Thymus (tissue), 11 donors: Measurements from ENCODE around the gene COASY. TPM values are rescaled to one million over a fixed set of nuclear protein-coding genes. Genes with fewer than 3 reads are reported as not detected.

ENCODE experiments used
- DNase-seq, 9 donors: peaks; one replicate each; pipeline ENCODE4 v3.0.0-alpha.2; 2013; ENCODE audit warnings: low spot score in 9 of 9, low read depth in 6 of 9, missing footprints in 1 of 9
- H3K27ac ChIP-seq, 2 donors: one replicate each; pipeline ENCODE4 v1.5.1; 2013; ENCODE audit warnings: control low read depth in 1 of 2, low read depth in 1 of 2, low read length in 1 of 2, mild to moderate bottlenecking in 1 of 2, moderate library complexity in 1 of 2
- H3K27me3 ChIP-seq, 2 donors: one replicate each; pipeline ENCODE4 v1.5.1; 2013; ENCODE audit warnings: low read length in 1 of 2; ENCODE audit not compliant: control insufficient read depth in 2 of 2, insufficient read depth in 1 of 2
- H3K36me3 ChIP-seq, 2 donors: one replicate each; pipeline ENCODE4 v1.5.1; 2013; ENCODE audit warnings: low read length in 1 of 2, mild to moderate bottlenecking in 1 of 2, moderate library complexity in 1 of 2; ENCODE audit not compliant: control insufficient read depth in 2 of 2, insufficient read depth in 2 of 2
- H3K4me1 ChIP-seq, 2 donors: one replicate each; pipeline ENCODE4 v1.5.1; 2013; ENCODE audit warnings: low read length in 2 of 2; ENCODE audit not compliant: control insufficient read depth in 2 of 2, insufficient read depth in 2 of 2
- H3K4me3 ChIP-seq, 2 donors: one replicate each; pipeline ENCODE4 v1.5.1; 2013; ENCODE audit warnings: low read length in 2 of 2, control low read depth in 1 of 2, mild to moderate bottlenecking in 1 of 2
- H3K9me3 ChIP-seq, 2 donors: one replicate each; pipeline ENCODE4 v1.5.1; 2013; ENCODE audit warnings: low read length in 1 of 2, mild to moderate bottlenecking in 1 of 2; ENCODE audit not compliant: control insufficient read depth in 2 of 2, insufficient read depth in 1 of 2
- WGBS: extraction: QIAGEN DNeasy Blood & Tissue Kit; methylation state at CpG from one replicate; pipeline ENCODE4 v1.1.7; 2013; 5-methylcytosine and 5-hydroxymethylcytosine counted together
- polyA plus RNA-seq: library from polyadenylated mRNA; stranded (reverse); fragments of 200-250 nt; gene quantifications from one replicate; pipeline ENCODE4 v1.2.3, GENCODE V29; 2013
- total RNA-seq: library from RNA; stranded (reverse); fragments of 120-200 nt; gene quantifications from one replicate; pipeline ENCODE4 v1.2.4, GENCODE V29; 2013
- donor health status: healthy.

The COASY gene
- total and polyA plus RNA-seq, 2 donors, result 20.7 to 89.3 TPM

- H3K4me3 ChIP-seq, result no peak overlapping the region
- peaks cover 15 to 18% of the 10 kb centered on the region in 2 donors for H3K36me3 ChIP-seq
- no peak for DNase-seq
- 94% methylated on average over 6 of the region's 6 CpGs for WGBS
- H3K27ac ChIP-seq, result no peak overlapping the region
- H3K27me3 ChIP-seq, result no peaks in the 10 kb centered on the region
- H3K9me3 ChIP-seq, result no peaks in the 10 kb centered on the region
- peaks cover 15 to 37% of the 10 kb centered on the region in 2 donors for H3K4me1 ChIP-seq
These were observed 35.9 kb upstream of the COASY start for GRCh38 chr17:42526031-42526444.

- Histone ChIP-seq H3K27me3 (no peaks in the 10 kb centered on the region), H3K4me3 (no peak overlapping the region), H3K4me1 (peaks cover 21 to 46% of the 10 kb centered on the region in 2 donors), H3K9me3 (no peaks in the 10 kb centered on the region), H3K36me3 (no peaks in the 10 kb centered on the region), H3K27ac (no peak overlapping the region)
- no peak for DNase-seq
- WGBS, result 96% methylated on average over 6 of the region's 6 CpGs
These were observed 34.0 kb upstream of the COASY start for GRCh38 chr17:42527932-42528331.

GRCh38 chr17:42529061-42529460, 32.9 kb upstream of the COASY start:
- H3K27ac ChIP-seq, result peak overlapping the region; percentile 18 to 45
- DNase-seq, result peak in 1 of 9 donors; percentile 22

GRCh38 chr17:42530952-42531454, 30.9 kb upstream of the COASY start:
- DNase-seq, result peak in 1 of 9 donors; percentile 29
- Histone ChIP-seq H3K27me3 (no peaks in the 10 kb centered on the region), H3K9me3 (no peaks in the 10 kb centered on the region), H3K36me3 (no peaks in the 10 kb centered on the region), H3K4me3 (no peak overlapping the region), H3K27ac (peak overlapping the region in 1 of 2 donors; percentile 95), H3K4me1 (peaks cover 23 to 52% of the 10 kb centered on the region in 2 donors)
- WGBS, result 92% methylated on average over 2 of the region's 2 CpGs

More at GRCh38 chr17:42529061-42529460, 32.9 kb upstream of the COASY start:
- H3K27me3 ChIP-seq, result no peaks in the 10 kb centered on the region
- 54% methylated on average over 3 of the region's 3 CpGs for WGBS
- H3K9me3 ChIP-seq, result no peaks in the 10 kb centered on the region
- H3K4me1 ChIP-seq, result peaks cover 21 to 43% of the 10 kb centered on the region in 2 donors
- H3K4me3 ChIP-seq, result no peak overlapping the region
- no peaks in the 10 kb centered on the region for H3K36me3 ChIP-seq

GRCh38 chr17:42531455-42532354, 30.2 kb upstream of the COASY start:
- Histone ChIP-seq H3K27me3 (no peaks in the 10 kb centered on the region), H3K27ac (peak overlapping the region in 1 of 2 donors; percentile 36), H3K36me3 (no peaks in the 10 kb centered on the region), H3K4me1 (peaks cover 25 to 55% of the 10 kb centered on the region in 2 donors), H3K4me3 (peak overlapping the region; percentile 36 to 56), H3K9me3 (peaks cover 0 to 3% of the 10 kb centered on the region in 2 donors)
- 15% methylated on average over 60 of the region's 60 CpGs for WGBS
- DNase-seq, result peak in 2 of 9 donors; percentile 35 to 65

- Histone ChIP-seq H3K4me1 (peaks cover 21 to 37% of the 10 kb centered on the region in 2 donors), H3K27ac (peak overlapping the region; percentile 61 to 69), H3K9me3 (peaks cover 0 to 4% of the 10 kb centered on the region in 2 donors), H3K4me3 (peak overlapping the region; percentile 55 to 88), H3K27me3 (no peaks in the 10 kb centered on the region), H3K36me3 (peaks cover 0 to 11% of the 10 kb centered on the region in 2 donors)
- 52% methylated on average over 26 of the region's 26 CpGs for WGBS
- DNase-seq, result no peak
These were observed 26.5 kb upstream of the COASY start for GRCh38 chr17:42535155-42536047.

- WGBS, result under 1% methylated on average over 40 of the region's 40 CpGs
- no peaks in the 10 kb centered on the region for H3K27me3 ChIP-seq
- DNase-seq, result peak in 4 of 9 donors; percentile 57 to 82 (median 74)
- H3K36me3 ChIP-seq, result peaks cover 3 to 13% of the 10 kb centered on the region in 2 donors
- H3K4me3 ChIP-seq, result peak within 1 kb of the TSS; percentile 61 to 88
- peaks cover 0 to 4% of the 10 kb centered on the region in 2 donors for H3K9me3 ChIP-seq
- peaks cover 16 to 37% of the 10 kb centered on the region in 2 donors for H3K4me1 ChIP-seq
- peak within 1 kb of the TSS; percentile 69 to 91 for H3K27ac ChIP-seq
These were observed 25.9 kb upstream of the COASY start, which contains the start of gene NAGLU for GRCh38 chr17:42536048-42536371. TSS of gene NAGLU (plus strand) at chr17:42536241. CDS start at chr17:42536273, 32 bp downstream.

GRCh38 chr17:42536372-42537155, 25.4 kb upstream of the COASY start:
- H3K9me3 ChIP-seq, result peaks cover 0 to 4% of the 10 kb centered on the region in 2 donors
- peak in 3 of 9 donors; percentile 53 to 71 (median 55) for DNase-seq
- peaks cover 13 to 37% of the 10 kb centered on the region in 2 donors for H3K4me1 ChIP-seq
- H3K4me3 ChIP-seq, result peak overlapping the region; percentile 61 to 88
- peaks cover 5 to 19% of the 10 kb centered on the region in 2 donors for H3K36me3 ChIP-seq
- 1% methylated on average over 65 of the region's 65 CpGs for WGBS
- H3K27ac ChIP-seq, result peak overlapping the region; percentile 51 to 91
- no peaks in the 10 kb centered on the region for H3K27me3 ChIP-seq
